PC-3 (cell line): Measurements from ENCODE around the gene ALPG.

Experiments used
- CTCF ChIP-seq: fragments of 300-600 bp; sonication (generic); conservative IDR thresholded peaks from 2 replicates; pipeline ENCODE4 v1.5.1; 2017; ENCODE audit warnings: antibody characterized with exemption, low read depth, mild to moderate bottlenecking, low read length
- EZH2 ChIP-seq: fragments of 300-600 bp; sonication (generic); IDR thresholded peaks from one replicate; pipeline ENCODE4 v1.6.1; 2017; ENCODE audit warnings: antibody characterized with exemption, mild to moderate bottlenecking, low read length; ENCODE audit not compliant: unreplicated experiment

- no peak for TF ChIP-seq EZH2
- no peak for TF ChIP-seq CTCF
Measured at GRCh38 chr2:232455426-232456255, 49.0 kb downstream of the ALPG start, which contains the start of gene ALPI.
